B cell (primary cell): ENCODE data around the gene GRID1. TPM values are rescaled to one million over a fixed set of nuclear protein-coding genes. Genes with fewer than 3 reads are reported as not detected.

ENCODE experiments used
- ATAC-seq: fragments of 200-7000 bp; cut with Tn5 transposase; one replicate; pipeline ENCODE4 v1.10.0; 2021; ENCODE audit warnings: low read depth, mild to moderate bottlenecking, moderate number of reproducible peaks, moderate library complexity
- CTCF ChIA-PET: fragments of 350-600 bp; sonication (Branson Sonifier 250); formaldehyde crosslinking; loops from one replicate; lab custom pipeline; 2021; ENCODE audit warnings: antibody characterized with exemption, inconsistent platforms; lab: Charles Lee
- POLR2A ChIA-PET: fragments of 350-600 bp; sonication (Branson Sonifier 250); formaldehyde crosslinking; loops from one replicate; lab custom pipeline; 2021; ENCODE audit warnings: antibody characterized with exemption; lab: Charles Lee
- DNase-seq: peaks from one replicate; pipeline ENCODE4 v3.0.0; 2013
- H2AFZ ChIP-seq: 2 replicates; pipeline ENCODE4 v1.6.1; 2012; ENCODE audit warnings: mild to moderate bottlenecking, low read depth, low read length; ENCODE audit not compliant: insufficient read depth, poor library complexity, severe bottlenecking
- H3K27ac ChIP-seq, 2 donors: 1 replicate in 1 of 2; 2 replicates in 1 of 2; pipeline ENCODE4 v1.5.1; 2012 to 2013; ENCODE audit warnings: low read length in 2 of 2, mild to moderate bottlenecking in 2 of 2, moderate library complexity in 1 of 2
- H3K27me3 ChIP-seq, 4 experiments: fragments of 200-600 bp in 1 of 4; sonication (generic) in 1 of 4; replicated peaks in 1 of 4; 1 replicate in 2 of 4; 2 replicates in 2 of 4; pipeline versions ENCODE4 v1.6.1 to v1.7.0; 2013 to 2016; ENCODE audit warnings: low read length in 3 of 4, mild to moderate bottlenecking in 2 of 4, mixed read lengths in 1 of 4, moderate library complexity in 1 of 4; ENCODE audit not compliant: insufficient read depth in 4 of 4, control insufficient read depth in 3 of 4; ENCODE audit errors: control extremely low read depth in 1 of 4
- H3K36me3 ChIP-seq, 2 experiments: replicated peaks in 1 of 2; 1 replicate in 1 of 2; 2 replicates in 1 of 2; pipeline versions ENCODE4 v1.6.1 to v1.7.1; 2013; ENCODE audit warnings: low read length in 1 of 2; ENCODE audit not compliant: insufficient read depth in 2 of 2, control insufficient read depth in 1 of 2; ENCODE audit errors: control extremely low read depth in 1 of 2, extremely low read depth in 1 of 2
- H3K4me1 ChIP-seq, 2 donors: fragments of 200-600 bp in 1 of 2; sonication (generic) in 1 of 2; 1 replicate in 1 of 2; 2 replicates in 1 of 2; pipeline versions ENCODE4 v1.5.1 to v1.6.1; 2013 to 2017; ENCODE audit warnings: low read length in 2 of 2; ENCODE audit not compliant: control insufficient read depth in 2 of 2, insufficient read depth in 2 of 2
- H3K4me2 ChIP-seq: replicated peaks from 2 replicates; pipeline ENCODE3; 2012; ENCODE audit warnings: mild to moderate bottlenecking, low read depth, low read length; ENCODE audit not compliant: poor library complexity, severe bottlenecking
- H3K4me3 ChIP-seq, 5 experiments: fragments of 200-600 bp in 1 of 5; sonication (generic) in 1 of 5; 1 replicate in 3 of 5; 2 replicates in 2 of 5; pipeline versions ENCODE4 v1.5.1 to v1.7.0; 2011 to 2016; ENCODE audit warnings: low read length in 4 of 5, mild to moderate bottlenecking in 4 of 5, low read depth in 2 of 5, control low read depth in 1 of 5, moderate library complexity in 1 of 5; ENCODE audit not compliant: insufficient read depth in 1 of 5; ENCODE audit errors: control extremely low read depth in 1 of 5, extremely low read depth in 1 of 5
- H3K79me2 ChIP-seq: fragments of 200-600 bp; sonication (generic); one replicate; pipeline ENCODE4 v1.6.0; 2016; ENCODE audit warnings: low read length; ENCODE audit not compliant: control insufficient read depth, insufficient read depth
- H3K9ac ChIP-seq: fragments of 200-600 bp; sonication (generic); 2 replicates; pipeline ENCODE4 v1.6.1; 2017; ENCODE audit warnings: mild to moderate bottlenecking, low read length, moderate library complexity
- H3K9me3 ChIP-seq, 3 donors: one replicate each; pipeline versions ENCODE4 v1.6.1 to v1.7.1; 2013; ENCODE audit warnings: low read length in 2 of 3; ENCODE audit not compliant: control insufficient read depth in 2 of 3, insufficient read depth in 1 of 3; ENCODE audit errors: control extremely low read depth in 1 of 3
- H4K20me1 ChIP-seq: 2 replicates; pipeline ENCODE4 v1.6.0; 2012; ENCODE audit warnings: mild to moderate bottlenecking, low read length; ENCODE audit not compliant: insufficient read depth, control insufficient read depth, poor library complexity, severe bottlenecking
- H3K27ac Mint-ChIP-seq: one replicate; pipeline ENCODE4 v1.8.0; 2021; ENCODE audit warnings: mixed read lengths
- H3K27me3 Mint-ChIP-seq: one replicate; pipeline ENCODE4 v1.8.0; 2021; ENCODE audit warnings: mixed read lengths
- H3K4me1 Mint-ChIP-seq: one replicate; pipeline ENCODE4 v1.8.0; 2021; ENCODE audit warnings: mixed read lengths
- H3K4me3 Mint-ChIP-seq: one replicate; pipeline ENCODE4 v1.8.0; 2021; ENCODE audit warnings: mixed read lengths
- H3K9me3 Mint-ChIP-seq: one replicate; pipeline ENCODE4 v1.8.0; 2022; ENCODE audit warnings: mixed read lengths; ENCODE audit not compliant: insufficient read depth
- EZH2 ChIP-seq: IDR thresholded peaks from 2 replicates; pipeline ENCODE4 v1.6.1; 2012; ENCODE audit warnings: borderline replicate concordance, low read depth, mild to moderate bottlenecking, moderate library complexity, low read length; ENCODE audit not compliant: insufficient read depth, poor library complexity, severe bottlenecking
- WGBS: methylation state at CpG from one replicate; pipeline ENCODE4 v1.1.5; 2013; ENCODE audit warnings: missing lambda C conversion rate; ENCODE audit not compliant: insufficient coverage; 5-methylcytosine and 5-hydroxymethylcytosine counted together
- intact Hi-C: fragments of 100-400 bp; cut with micrococcal nuclease; formaldehyde crosslinking; loops from one replicate; pipeline ENCODE4 v1.10.0; 2022
- polyA plus RNA-seq: library from polyadenylated mRNA; depleted of rRNA; stranded (reverse); fragments of >200 nt; gene quantifications from 2 replicates; pipeline ENCODE4 v1.2.3, GENCODE V29; 2012
- total RNA-seq, 2 donors: library from RNA; stranded (reverse); fragments of 120-200 nt in 1 of 2; gene quantifications; 1 replicate in 1 of 2; 2 replicates in 1 of 2; pipeline versions ENCODE4 v1.2.3 to v1.2.4, GENCODE V29; 2013 to 2022
- TF ChIP-seq, protein P1 (sequence below): fragments of 200-600 bp; IDR thresholded peaks from one replicate; pipeline ENCODE4 v1.8.0; 2022; ENCODE audit warnings: antibody characterized with exemption, mild to moderate bottlenecking

The GRID1 gene
- total and polyA plus RNA-seq, 2 donors (not counting 1 experiment from before 2014, with no cell fraction given): not detected

DNA sequence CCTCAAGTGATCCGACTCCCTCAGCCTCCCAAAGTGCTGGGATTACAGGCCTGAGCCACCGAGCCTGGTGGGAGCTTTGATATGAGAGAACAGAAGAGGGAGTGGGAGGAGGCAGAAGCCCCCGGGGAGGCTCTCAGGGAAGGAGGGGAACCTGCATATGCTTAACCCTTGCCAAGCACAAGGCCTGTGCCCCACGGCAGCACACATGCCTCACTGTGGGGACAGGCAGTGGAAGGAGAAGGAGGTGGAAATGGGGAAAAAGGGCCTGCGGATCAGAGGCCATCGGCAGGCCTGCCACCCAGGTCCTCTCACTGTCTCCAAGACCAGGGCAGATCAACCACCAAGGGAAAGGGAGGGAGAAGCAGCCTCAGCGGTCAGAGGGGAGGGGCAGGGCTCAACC lies 7.2 kb upstream of the GRID1 start:
- H3K4me3 ChIP-seq: no peak overlapping the region
- peaks cover 2% of the 10 kb centered on the region for H3K4me1 Mint-ChIP-seq
- no peaks in the 10 kb centered on the region for H3K36me3 ChIP-seq
- peaks cover 5 to 8% of the 10 kb centered on the region in 2 donors for H3K4me1 ChIP-seq
- no peak for DNase-seq
- H3K4me3 Mint-ChIP-seq: no peak overlapping the region
- H3K27ac Mint-ChIP-seq: no peak overlapping the region
- H3K9ac ChIP-seq: no peak overlapping the region
- H3K27me3 Mint-ChIP-seq: peaks cover 59% of the 10 kb centered on the region
- no peak overlapping the region for H3K4me2 ChIP-seq
- H3K79me2 ChIP-seq: no peaks in the 10 kb centered on the region
- no peaks in the 10 kb centered on the region for H4K20me1 ChIP-seq
- H3K9me3 Mint-ChIP-seq: no peaks in the 10 kb centered on the region
- peaks cover 0 to 59% (median 17%) of the 10 kb centered on the region in 4 experiments for H3K27me3 ChIP-seq
- H3K27ac ChIP-seq: no peak overlapping the region
- TF ChIP-seq EZH2: no peak
- TF ChIP-seq, protein P1, sequence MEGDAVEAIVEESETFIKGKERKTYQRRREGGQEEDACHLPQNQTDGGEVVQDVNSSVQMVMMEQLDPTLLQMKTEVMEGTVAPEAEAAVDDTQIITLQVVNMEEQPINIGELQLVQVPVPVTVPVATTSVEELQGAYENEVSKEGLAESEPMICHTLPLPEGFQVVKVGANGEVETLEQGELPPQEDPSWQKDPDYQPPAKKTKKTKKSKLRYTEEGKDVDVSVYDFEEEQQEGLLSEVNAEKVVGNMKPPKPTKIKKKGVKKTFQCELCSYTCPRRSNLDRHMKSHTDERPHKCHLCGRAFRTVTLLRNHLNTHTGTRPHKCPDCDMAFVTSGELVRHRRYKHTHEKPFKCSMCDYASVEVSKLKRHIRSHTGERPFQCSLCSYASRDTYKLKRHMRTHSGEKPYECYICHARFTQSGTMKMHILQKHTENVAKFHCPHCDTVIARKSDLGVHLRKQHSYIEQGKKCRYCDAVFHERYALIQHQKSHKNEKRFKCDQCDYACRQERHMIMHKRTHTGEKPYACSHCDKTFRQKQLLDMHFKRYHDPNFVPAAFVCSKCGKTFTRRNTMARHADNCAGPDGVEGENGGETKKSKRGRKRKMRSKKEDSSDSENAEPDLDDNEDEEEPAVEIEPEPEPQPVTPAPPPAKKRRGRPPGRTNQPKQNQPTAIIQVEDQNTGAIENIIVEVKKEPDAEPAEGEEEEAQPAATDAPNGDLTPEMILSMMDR: no peak
- ATAC-seq: no peak
- peaks cover 0 to 4% (median 0%) of the 10 kb centered on the region in 3 donors for H3K9me3 ChIP-seq
- ChIA-PET CTCF (interaction anchor here (1.3 kb wide), 1 partner anchor 13 kb away, joined by 6 read pairs; no protein-coding TSS in a partner anchor), POLR2A (no interaction called here)
- H2AFZ ChIP-seq: no peak overlapping the region
- WGBS: 84% methylated on average over 6 of the region's 7 CpGs
- intact Hi-C loops: loop anchor here (10.0 kb wide), 1 partner anchor 1529 kb away; no protein-coding TSS in a partner anchor

DNA sequence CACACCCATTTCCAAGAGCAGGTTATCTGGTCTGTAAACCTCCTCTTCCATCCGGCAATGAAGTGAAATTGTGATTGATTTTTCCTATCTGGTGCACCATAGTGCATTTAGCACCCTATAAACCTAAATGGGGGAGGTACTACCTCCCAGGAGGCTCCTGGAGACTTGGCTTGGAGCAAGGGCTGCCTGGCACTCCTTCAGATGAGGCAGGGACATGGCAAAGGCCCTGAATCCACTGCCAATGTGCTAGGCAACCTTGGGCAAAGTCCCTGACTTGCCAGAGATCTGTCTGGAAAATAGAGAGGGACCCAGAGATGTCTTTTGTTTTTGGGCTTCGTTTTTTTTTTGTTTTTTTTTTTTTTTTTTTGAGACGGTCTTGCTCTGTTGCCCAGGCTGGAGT lies 6.7 kb upstream of the GRID1 start:
- Histone ChIP-seq H3K4me1 (peaks cover 5 to 8% of the 10 kb centered on the region in 2 donors), H3K27me3 (peaks cover 0 to 63% (median 17%) of the 10 kb centered on the region in 4 experiments), H3K79me2 (no peaks in the 10 kb centered on the region), H3K9me3 (peaks cover 0 to 4% (median 0%) of the 10 kb centered on the region in 3 donors), H3K36me3 (no peaks in the 10 kb centered on the region), H4K20me1 (no peaks in the 10 kb centered on the region), H2AFZ (no peak overlapping the region), H3K9ac (no peak overlapping the region), H3K27ac (no peak overlapping the region), H3K4me2 (no peak overlapping the region), H3K4me3 (no peak overlapping the region)
- Mint-ChIP-seq H3K27ac (no peak overlapping the region), H3K4me1 (peaks cover 5% of the 10 kb centered on the region), H3K9me3 (no peaks in the 10 kb centered on the region), H3K27me3 (peaks cover 59% of the 10 kb centered on the region), H3K4me3 (no peak overlapping the region)
- ChIA-PET CTCF (no interaction called here), POLR2A (no interaction called here)
- WGBS: no CpG with 5 or more reads among the region's 3 CpGs
- no peak for DNase-seq
- no peak for ATAC-seq
- no peak for TF ChIP-seq EZH2
- TF ChIP-seq, protein P1: no peak
- intact Hi-C loops: loop anchor here (10.0 kb wide), 1 partner anchor 1528 kb away; no protein-coding TSS in a partner anchor
